PC-9 (cell line): ENCODE measurements around the gene NEDD8.

ENCODE experiments used
- CTCF ChIP-seq: fragments of 200-600 bp; sonication (generic); conservative IDR thresholded peaks from 2 replicates; pipeline ENCODE4 v1.6.1; 2017; ENCODE audit warnings: mixed run types, antibody characterized with exemption, mild to moderate bottlenecking, moderate library complexity
- EZH2 ChIP-seq: fragments of 200-600 bp; sonication (generic); IDR thresholded peaks from 2 replicates; pipeline ENCODE4 v1.8.0; 2017; ENCODE audit warnings: antibody characterized with exemption, low read depth

GRCh38 chr14:24216345-24216699 lies 15.8 kb downstream of the NEDD8 start:
- TF ChIP-seq CTCF (no peak), EZH2 (no peak)
